GM19463 (cell line): Measurements from ENCODE around the gene MYO1D.
A peak's percentile ranks its signal among the peaks of the same experiment; 100 is the strongest.
"Not testable (repeated sequence)": the region's sequence is repeated elsewhere in the genome, so short reads cannot be mapped to it uniquely, and the experiment has no call there.

Experiments used
- ATAC-seq: cut with Tn5 transposase; IDR thresholded peaks from one replicate; pipeline ENCODE4 v1.9.1; 2021; ENCODE audit warnings: mild to moderate bottlenecking, moderate library complexity; ENCODE audit not compliant: unreplicated experiment

The MYO1D gene

DNA sequence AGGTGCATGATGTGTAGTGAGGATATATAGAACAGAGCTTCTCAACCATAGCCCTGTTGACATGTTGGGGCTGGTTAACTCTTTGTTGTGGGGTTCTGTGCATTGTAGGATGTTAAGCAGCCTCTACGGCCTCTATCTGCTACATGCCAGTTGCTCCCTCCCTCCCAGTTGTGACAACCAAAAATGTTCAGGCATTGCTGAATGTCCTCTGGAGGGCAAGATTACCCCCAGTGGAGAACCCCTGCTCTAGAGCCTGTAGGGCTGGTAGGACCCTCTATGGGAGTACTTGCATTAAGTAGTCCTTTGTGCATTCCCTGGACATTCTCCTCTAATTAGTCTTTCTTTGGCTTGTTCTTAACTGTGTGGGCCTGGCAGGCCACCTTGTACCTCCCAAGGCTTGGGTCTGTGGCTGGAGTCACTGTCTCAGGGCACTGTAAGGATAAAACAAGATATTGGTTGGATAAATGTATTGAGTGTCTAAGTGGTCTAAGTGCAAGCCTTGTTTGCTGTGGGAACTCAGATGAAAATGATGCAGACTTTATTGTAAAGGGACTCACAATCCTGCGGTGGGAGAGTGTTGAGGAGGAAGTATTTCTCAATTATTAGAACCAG is 19.8 kb upstream of the MYO1D start:
- no peak for ATAC-seq

DNA sequence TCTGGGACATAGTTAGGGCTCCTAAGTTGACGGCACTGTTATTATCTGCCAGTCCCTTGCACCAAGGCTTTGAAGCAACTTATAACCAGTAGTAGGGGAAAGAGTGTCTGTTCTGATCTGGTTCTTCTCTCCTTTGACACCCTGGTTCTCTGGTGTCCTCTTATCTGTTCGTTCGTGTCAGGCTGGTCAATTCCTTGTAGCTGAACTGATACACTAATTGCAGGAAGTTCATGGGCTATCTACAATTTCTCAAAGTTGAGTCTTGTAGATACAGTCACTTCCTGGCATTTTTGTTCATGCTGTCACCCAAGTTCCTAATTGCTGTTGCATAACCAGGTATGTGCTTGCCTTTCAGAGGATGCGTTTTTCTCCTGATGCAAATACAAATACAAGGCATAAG is 17.3 kb upstream of the MYO1D start:
- no peak for ATAC-seq

DNA sequence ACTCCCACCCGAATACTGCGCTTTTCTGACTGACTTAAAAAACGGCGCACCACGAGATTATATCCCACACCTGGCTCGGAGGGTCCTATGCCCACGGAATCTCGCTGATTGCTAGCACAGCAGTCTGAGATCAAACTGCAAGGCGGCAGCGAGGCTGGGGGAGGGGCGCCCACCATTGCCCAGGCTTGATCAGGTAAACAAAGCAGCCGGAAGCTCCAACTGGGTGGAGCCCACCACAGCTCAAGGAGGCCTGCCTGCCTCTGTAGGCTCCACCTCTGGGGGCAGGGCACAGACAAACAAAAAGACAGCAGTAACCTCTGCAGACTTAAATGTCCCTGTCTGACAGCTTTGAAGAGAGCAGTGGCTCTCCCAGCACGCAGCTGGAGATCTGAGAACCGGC is 10.5 kb upstream of the MYO1D start:
- not testable (repeated sequence) for ATAC-seq

DNA sequence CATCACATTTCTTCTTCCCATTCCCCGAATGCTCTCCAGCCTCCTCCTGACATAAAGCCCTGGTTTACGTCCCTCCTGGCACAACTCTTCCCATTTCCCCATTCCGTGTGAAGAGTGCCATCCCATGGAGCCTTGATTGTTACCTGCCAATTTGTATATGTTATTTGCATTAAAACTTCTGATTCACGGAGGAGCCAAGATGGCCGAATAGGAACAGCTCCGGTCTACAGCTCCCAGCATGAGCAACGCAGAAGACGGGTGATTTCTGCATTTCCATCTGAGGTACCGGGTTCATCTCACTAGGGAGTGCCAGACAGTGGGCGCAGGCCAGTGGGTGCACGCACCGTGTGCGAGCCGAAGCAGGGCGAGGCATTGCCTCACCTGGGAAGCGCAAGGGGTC is 10.0 kb upstream of the MYO1D start:
- not testable (repeated sequence) for ATAC-seq

DNA sequence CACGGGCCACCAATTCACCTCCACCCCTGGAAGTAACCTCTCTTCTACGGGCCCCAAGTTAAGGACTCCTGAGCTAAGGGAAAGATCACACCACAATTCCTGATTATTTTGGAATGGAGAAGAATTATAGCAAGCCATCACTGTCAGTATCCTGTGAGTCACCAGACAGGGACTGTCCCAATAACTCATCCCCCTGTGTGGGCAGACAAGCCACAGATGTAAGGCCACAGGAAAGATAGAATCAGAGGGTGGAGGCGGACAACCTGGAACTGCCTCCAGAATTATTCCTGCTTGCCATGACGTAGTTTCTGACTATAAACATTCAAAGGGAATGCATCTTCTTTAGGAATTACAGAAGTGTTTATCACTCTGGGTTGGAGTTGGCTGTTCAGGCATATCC is 5.8 kb upstream of the MYO1D start:
- ATAC-seq, result no peak

DNA sequence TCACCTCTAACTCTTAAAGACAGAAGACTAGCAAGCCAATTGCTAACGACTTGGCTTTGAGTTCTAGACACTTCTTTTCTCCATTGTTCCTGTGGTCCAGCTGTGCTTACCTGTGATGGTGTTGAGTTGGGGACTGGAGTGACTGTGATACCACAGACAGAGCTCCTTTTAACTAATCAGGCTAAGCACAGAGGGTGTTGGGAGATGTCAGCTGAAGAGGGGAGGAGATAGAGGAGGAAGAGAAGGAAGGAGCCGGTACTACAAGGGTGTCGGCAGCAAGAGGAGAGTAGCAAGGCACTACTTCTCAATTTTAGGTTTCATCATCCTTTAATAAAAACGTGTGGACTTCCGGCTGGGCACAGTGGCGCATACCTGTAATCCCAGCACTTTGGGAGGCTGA is 5.1 kb upstream of the MYO1D start:
- ATAC-seq, result no peak

- no peak for ATAC-seq
These were observed 3.9 kb upstream of the MYO1D start for GRCh38 chr17:32880671-32881453.

- no peak for ATAC-seq
These were observed 2.2 kb upstream of the MYO1D start for GRCh38 chr17:32879134-32879533.

- no peak for ATAC-seq
These were observed 1.3 kb upstream of the MYO1D start for GRCh38 chr17:32878211-32878610.

DNA sequence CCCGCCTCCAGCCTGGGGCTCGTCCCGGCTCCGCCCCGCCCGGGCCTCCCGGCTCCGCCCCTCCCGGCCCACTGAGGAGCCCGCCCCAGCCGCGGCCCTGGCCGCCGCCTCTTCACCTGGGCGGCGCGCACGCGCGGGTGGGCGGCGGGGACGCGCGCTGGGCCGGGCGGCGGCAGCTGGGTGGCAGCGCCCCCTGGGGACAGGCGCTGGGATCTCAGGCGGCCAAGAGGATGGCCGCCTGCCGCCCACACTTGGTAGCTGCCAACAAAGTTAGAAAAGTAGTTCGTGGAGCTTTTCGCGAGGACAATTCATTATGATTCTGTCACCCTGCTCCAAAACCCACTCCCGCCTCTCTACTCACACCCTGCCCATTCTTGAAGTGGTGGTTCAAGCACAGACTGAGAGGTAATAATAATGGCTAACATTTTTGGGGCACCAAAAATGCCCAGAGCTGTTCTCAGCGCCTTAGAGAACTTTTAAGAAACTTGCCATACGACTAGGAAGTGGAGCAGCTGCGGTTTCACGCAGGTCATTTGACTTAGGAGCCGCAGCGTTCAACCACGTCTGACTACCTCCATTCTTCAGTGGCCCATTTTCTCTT is 340 bp upstream of the MYO1D start:
- peak; percentile 89 for ATAC-seq

DNA sequence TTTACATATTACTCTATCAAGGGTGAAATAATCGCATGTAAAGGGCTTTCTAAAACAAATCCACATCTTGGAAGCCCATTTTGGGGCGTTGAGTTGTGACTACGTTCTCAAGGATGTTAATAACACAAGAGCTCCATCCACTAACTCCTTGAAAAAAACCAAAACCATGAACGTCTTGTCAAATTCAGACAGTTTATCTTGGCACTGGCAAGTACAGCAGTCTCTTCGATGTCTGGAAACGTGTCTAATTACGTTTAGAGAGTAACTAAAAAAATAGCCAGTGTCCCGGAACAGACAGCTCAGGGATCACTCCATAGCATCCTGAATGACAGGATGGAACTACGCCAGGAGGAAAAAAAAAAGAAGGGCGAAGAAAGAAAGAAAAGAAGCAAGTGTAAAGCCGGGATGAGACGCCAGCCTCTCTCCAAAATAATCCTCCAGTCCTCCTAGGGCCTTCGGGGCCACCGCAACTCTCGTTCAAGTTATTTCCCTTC is 954 bp downstream of the MYO1D start:
- ATAC-seq, result no peak

DNA sequence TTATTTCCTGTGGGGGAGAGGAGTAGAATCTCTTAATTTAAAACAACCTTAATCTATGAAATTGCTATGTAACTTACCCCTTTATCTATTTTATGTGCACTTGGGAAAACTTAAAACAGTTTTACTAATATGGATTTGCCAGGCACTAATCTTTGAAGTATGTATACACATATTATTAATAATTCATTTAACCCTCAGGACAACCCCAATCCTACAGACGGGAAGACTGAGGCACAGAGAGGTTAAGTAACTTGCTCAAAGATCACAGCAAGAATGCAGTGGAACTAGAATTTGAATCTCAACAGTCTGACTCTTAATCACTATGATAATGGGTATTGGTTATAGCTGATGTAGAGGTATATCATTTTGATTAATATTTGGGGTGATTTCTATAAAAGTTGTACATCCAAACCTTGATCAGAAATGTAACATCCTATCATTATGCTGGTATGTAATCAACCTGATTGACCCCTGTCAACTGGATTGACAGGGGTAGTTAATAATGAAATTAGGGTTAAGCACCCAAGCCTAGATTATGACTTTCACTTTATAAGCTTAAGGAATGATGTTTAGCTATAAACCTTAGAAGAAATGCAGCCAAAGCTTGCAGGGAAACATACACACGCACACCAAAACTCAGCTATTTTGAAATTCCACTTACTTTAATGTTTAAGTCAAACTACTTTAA is 1.6 kb downstream of the MYO1D start:
- ATAC-seq, result no peak

GRCh38 chr17:32873114-32873513 is 3.8 kb downstream of the MYO1D start:
- ATAC-seq, result no peak

DNA sequence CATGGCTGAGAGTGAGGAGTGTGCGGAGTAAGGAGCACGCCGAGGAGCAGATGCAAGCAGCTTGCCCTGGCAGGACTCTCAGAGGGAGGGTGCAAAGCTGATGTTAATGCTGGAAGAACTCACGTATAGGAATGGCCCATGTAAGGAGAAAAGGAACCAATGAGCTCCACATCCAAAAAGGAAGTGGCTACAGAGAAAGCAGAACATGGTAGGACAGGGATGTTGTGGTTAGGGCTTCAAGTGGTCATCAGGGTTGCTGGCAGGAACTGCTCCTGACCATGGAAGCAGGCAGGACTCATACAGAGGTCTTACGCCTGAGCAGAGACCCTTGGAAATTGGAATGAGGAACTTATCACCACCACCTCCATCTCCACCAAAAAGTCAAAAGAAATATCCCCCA is 5.2 kb downstream of the MYO1D start:
- no peak for ATAC-seq

DNA sequence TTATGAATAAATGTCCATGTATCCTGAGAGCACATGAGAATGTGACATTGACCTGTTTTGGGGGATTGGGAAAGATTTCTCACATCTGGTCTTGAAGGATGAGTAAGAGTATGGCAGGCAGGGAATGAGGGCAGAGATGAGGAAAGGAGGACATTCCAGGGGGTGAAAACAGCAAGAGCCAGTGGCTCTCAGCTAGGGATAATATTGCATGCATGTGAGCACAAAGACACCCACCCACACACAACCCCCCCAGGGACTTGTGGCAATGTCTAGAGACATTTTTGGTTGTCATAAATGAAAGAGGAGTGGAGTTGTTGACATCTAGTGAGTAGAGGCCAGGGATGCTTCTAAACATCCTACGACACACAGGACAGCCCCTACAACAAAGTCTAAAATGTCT is 6.0 kb downstream of the MYO1D start:
- no peak for ATAC-seq

DNA sequence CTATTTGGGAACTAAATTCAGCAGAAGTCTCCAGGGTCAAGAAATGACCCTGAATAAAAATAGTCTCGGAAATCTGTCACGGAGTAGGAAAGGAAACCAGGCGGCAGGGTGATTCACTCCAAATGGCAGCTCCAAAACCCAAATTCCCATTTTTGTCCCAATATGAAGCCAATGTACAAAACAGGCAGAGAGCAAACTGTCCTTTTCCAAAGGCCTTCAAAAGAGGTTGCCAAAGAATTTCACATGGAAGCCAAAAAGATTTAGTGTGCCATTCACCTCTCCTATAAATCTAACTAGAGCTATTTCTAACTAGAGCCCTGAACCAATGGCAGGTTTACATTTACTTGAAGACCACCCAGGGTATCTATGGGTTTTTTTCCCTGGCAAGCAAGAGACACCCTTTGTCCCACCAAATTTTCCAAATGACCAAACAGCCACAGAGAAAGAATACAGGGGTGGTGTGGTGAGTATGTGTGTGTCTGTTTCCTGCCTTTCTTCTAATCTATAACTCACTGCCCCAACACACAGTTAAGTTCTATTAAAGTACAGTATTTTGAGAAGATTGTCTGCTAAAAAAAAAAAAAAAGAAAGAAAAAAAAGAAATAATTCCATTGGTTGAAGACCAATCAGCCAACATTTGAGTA is 6.8 kb downstream of the MYO1D start:
- no peak for ATAC-seq

GRCh38 chr17:32869345-32870026 is 7.4 kb downstream of the MYO1D start:
- ATAC-seq, result no peak

DNA sequence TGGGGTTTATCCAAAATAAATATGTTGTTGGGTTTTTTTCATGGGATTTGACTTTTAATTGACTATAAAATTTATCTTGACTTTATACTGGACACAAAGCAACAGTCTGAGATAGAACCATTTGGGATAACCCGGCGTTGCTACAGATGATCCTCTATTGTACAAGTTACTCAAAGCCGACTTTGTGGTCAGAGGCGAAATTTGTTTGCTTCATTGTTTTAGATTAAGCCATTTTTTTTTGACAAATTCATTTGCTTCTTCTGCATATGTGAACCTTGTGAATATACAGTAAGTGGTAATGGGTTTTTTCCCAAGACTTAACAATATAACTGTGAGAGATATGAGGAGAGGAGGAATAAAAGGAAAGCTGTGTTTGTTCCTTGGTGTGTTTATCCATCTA is 11.8 kb downstream of the MYO1D start:
- ATAC-seq, result no peak

GRCh38 chr17:32863559-32863958 is 13.4 kb downstream of the MYO1D start:
- no peak for ATAC-seq

GRCh38 chr17:32862940-32863339 is 14.0 kb downstream of the MYO1D start:
- ATAC-seq, result no peak

GRCh38 chr17:32861981-32862380 is 14.9 kb downstream of the MYO1D start:
- no peak for ATAC-seq
